ENCODE results near the gene MAST4. TPM values are rescaled to one million over a fixed set of nuclear protein-coding genes. Genes with fewer than 3 reads are reported as not detected.

The MAST4 gene
- total and polyA plus RNA-seq, 8 donors, result 5.9 to 29.7 (median 10.0) TPM

DNA sequence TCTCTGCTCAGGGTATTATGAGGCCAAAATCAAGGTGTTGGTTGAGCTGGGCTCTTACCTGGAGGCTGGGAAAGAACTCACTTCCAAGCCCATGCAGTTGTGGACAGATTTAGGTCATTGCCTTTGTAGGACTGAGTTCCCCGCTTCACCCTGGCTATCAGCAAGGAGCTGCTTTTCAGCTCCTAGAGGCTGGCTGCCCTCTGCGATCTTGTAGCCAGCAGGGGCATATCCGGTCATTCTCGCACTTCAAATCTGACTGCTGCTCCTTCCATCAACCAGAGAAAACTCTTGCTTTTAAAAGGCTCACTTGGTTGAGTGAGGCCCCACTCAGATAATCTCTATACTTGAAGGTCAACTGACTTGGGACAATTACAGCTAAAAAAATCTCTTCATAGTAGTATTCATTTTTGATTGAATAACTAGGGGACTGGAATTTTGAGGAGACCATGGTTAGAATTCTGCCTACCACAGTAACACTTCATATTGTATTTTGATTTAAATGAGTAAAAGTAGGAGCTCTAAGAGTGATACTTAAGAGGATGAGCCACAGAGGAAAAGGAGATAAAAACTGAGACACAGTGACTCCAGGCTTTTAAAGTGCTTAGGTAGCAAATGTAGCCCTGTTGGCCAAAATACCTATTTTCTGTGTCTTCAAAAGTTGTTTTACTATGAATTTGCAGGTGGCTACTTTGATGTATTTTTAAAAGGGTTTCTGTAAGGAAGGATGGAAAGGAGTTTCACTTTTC is 463.0 kb downstream of the MAST4 start:
- TF ChIP-seq, protein P1, sequence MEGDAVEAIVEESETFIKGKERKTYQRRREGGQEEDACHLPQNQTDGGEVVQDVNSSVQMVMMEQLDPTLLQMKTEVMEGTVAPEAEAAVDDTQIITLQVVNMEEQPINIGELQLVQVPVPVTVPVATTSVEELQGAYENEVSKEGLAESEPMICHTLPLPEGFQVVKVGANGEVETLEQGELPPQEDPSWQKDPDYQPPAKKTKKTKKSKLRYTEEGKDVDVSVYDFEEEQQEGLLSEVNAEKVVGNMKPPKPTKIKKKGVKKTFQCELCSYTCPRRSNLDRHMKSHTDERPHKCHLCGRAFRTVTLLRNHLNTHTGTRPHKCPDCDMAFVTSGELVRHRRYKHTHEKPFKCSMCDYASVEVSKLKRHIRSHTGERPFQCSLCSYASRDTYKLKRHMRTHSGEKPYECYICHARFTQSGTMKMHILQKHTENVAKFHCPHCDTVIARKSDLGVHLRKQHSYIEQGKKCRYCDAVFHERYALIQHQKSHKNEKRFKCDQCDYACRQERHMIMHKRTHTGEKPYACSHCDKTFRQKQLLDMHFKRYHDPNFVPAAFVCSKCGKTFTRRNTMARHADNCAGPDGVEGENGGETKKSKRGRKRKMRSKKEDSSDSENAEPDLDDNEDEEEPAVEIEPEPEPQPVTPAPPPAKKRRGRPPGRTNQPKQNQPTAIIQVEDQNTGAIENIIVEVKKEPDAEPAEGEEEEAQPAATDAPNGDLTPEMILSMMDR (IDR thresholded peaks at IDR 0.05), result no peak
- intact Hi-C loops (cut with DNase I), result no loop called here
- Histone ChIP-seq H3K27ac (no peak overlapping the region), H3K36me3 (peaks cover 0 to 4% (median 0%) of the 10 kb centered on the region in 3 donors), H3K4me3 (no peak overlapping the region), H3K27me3 (no peaks in the 10 kb centered on the region), H3K9me3 (no peaks in the 10 kb centered on the region), H3K4me1 (peaks cover 0 to 22% (median 9%) of the 10 kb centered on the region in 3 donors)
- DNase-seq (no peak), ATAC-seq (peak in 3 of 4 donors; percentile 17 to 76 (median 22)), FAIRE-seq (no peak)
- WGBS, 2 donors, result 49 to 60% methylated on average over 4 of the region's 4 CpGs

DNA sequence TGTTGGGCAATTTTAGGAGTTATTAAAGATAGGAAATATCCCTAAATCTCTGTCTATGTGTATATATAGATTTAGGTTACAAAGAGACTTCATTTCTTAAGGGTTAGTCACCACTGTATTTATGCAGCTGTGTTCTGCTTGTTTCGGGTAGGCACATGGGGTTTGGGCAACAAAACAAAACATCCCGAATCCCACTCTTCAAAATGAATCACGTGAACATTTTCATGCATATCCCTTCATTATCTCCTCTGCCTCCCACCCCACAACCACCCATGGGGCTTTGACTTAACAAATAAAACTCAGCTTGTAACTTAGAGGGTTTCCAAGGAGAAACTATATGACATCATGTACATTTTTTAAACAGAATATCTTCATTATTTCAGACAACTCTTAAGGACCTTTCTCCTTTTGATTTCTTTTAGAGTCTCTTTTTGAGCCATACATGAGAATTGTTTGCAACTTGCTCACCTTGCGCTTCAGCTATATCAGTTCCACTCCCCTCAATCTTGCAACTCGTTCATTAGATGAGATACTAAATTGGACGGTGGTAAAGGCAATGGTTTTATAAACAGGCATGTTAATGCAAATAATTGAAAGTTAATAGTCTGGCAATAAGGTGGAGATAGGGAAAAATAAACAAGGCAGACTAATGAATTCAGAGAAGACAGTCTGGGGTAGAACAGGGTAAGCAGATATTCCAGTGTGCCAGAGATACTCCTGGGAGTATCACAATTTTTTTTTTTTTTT is 463.7 kb downstream of the MAST4 start:
- H3K27ac ChIP-seq, result no peak overlapping the region
- no peaks in the 10 kb centered on the region for H3K27me3 ChIP-seq
- H3K4me3 ChIP-seq, result no peak overlapping the region
- ATAC-seq (no peak), FAIRE-seq (no peak), DNase-seq (no peak)
- peaks cover 0 to 22% (median 9%) of the 10 kb centered on the region in 3 donors for H3K4me1 ChIP-seq
- H3K9me3 ChIP-seq, result no peaks in the 10 kb centered on the region
- WGBS, 2 donors, result 82 to 84% methylated on average over 6 of the region's 6 CpGs
- TF ChIP-seq, protein P1 (IDR thresholded peaks at IDR 0.05), result no peak
- intact Hi-C loops (cut with DNase I), result no loop called here
- peaks cover 0 to 4% (median 0%) of the 10 kb centered on the region in 3 donors for H3K36me3 ChIP-seq

DNA sequence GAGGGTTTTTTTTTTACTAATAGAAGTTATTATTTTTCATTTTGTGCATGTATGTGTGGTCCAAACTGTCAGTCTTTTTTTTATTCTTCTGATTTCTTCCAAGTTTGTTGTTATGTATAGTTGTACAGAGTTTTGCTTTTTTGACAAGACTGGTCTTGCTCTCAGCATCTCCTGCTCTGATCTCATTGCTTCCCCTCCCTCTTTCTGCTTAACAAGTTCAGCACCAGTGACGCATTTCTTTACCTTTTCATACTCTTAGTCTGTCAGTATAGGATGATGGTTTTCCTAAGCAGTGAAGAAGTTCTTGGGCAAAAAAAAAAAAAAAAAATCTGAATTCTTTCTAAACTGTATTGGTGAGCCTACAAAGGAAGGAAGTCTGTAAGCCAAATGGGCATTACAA is 465.3 kb downstream of the MAST4 start:
- WGBS, 2 donors, result 96 to 100% methylated on average over 1 of the region's 1 CpG
- no peak for FAIRE-seq
- no peak overlapping the region for H3K4me3 ChIP-seq
- no peak for DNase-seq
- intact Hi-C loops (cut with DNase I), result no loop called here
- H3K36me3 ChIP-seq, result no peaks in the 10 kb centered on the region
- H3K27me3 ChIP-seq, result no peaks in the 10 kb centered on the region
- H3K9me3 ChIP-seq, result no peaks in the 10 kb centered on the region
- H3K4me1 ChIP-seq, result peaks cover 0 to 22% (median 9%) of the 10 kb centered on the region in 3 donors
- no peak for ATAC-seq
- TF ChIP-seq, protein P1 (IDR thresholded peaks at IDR 0.05), result no peak
- H3K27ac ChIP-seq, result no peak overlapping the region

DNA sequence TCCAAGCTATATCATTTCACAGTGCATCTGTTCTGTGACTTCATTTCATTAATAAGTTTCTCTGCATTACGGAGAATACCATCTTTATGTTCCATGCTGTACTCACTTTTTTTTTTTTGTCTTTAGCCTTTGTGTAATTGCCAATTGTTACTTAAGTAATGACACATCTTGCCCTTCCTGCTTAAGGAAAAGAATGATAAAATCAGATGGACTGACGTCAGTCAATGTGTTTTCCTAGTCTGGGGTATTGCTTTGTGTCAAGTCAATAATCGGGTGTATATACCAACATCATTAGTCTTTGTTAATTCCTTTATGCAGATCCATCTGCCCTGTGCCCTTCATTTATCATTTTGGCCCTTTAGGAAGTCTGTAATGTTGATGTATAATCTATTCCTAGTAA is 466.9 kb downstream of the MAST4 start:
- ATAC-seq (no peak), FAIRE-seq (no peak), DNase-seq (no peak)
- Histone ChIP-seq H3K9me3 (no peaks in the 10 kb centered on the region), H3K27me3 (no peaks in the 10 kb centered on the region), H3K4me3 (no peak overlapping the region), H3K4me1 (peaks cover 0 to 22% (median 9%) of the 10 kb centered on the region in 3 donors), H3K36me3 (no peaks in the 10 kb centered on the region), H3K27ac (no peak overlapping the region)
- intact Hi-C loops (cut with DNase I), result no loop called here
- 91 to 94% methylated on average over 3 of the region's 3 CpGs for whole genome bisulfite sequencing, 2 donors
- TF ChIP-seq, protein P1 (IDR thresholded peaks at IDR 0.05), result no peak

All from pancreas (tissue), 10 donors.